ENCODE measurements around the gene MRPL43. TPM values are rescaled to one million over a fixed set of nuclear protein-coding genes. Genes with fewer than 3 reads are reported as not detected.
A peak's percentile ranks its signal among the peaks of the same experiment; 100 is the strongest.
"Not testable (repeated sequence)": the region's sequence is repeated elsewhere in the genome, so short reads cannot be mapped to it uniquely, and the experiment has no call there.

MRPL43 gene
- total RNA-seq: 10 to 100 TPM; 62.5 to 62.8 TPM
- 129 TPM for polyA plus RNA-seq

GRCh38 chr10:100986952-100987684 lies at the start of gene MRPL43, which contains the start of gene TWNK:
TSS of gene MRPL43 (minus strand) at chr10:100987497. CDS start at chr10:100987443, 54 bp downstream.
TSS of gene TWNK (plus strand) at chr10:100987543. CDS start at chr10:100988211, 668 bp downstream.
- DNase-seq: peak; percentile 78 to 89 (median 79)
- POLR2A ChIA-PET: interaction anchor here (3.0 kb wide), 1 partner anchor 10 kb away, joined by 10 read pairs; no protein-coding TSS in a partner anchor
- CTCF ChIA-PET: interaction anchor here (0.9 to 6.8 kb wide), 4 partner anchors 11 to 64 kb away, joined by 3 to 73 read pairs (median 6); partner anchors contain the start of genes LZTS2, PDZD7 and SFXN3
- Mint-ChIP-seq H3K36me3 (peaks cover 11 to 65% (median 11%) of the 10 kb centered on the region in 3 donors), H3K4me3 (peak within 1 kb of the TSS; percentile 86 to 99 (median 93)), H3K27me3 (peaks cover 0 to 1% of the 10 kb centered on the region in 2 donors), H3K4me1 (peaks cover 38 to 58% (median 40%) of the 10 kb centered on the region in 3 donors), H3K27ac (peak within 1 kb of the TSS; percentile 44 to 96 (median 88)), H3K9me3 (no peaks in the 10 kb centered on the region)
- no peaks in the 10 kb centered on the region for H3K9me3 ChIP-seq (ENCODE audit: low read length)
- H3K27ac ChIP-seq (ENCODE audit: low read depth, low read length): peak within 1 kb of the TSS; percentile 76
- no peaks in the 10 kb centered on the region for H3K27me3 ChIP-seq (ENCODE audit: insufficient read depth, low read length, poor library complexity, severe bottlenecking)
- H3K4me3 ChIP-seq (ENCODE audit: low read length): peak within 1 kb of the TSS; percentile 99
- H3K36me3 ChIP-seq (ENCODE audit: insufficient read depth, low read length): peaks cover 13% of the 10 kb centered on the region
- peaks cover 28% of the 10 kb centered on the region for H3K4me1 ChIP-seq (ENCODE audit: insufficient read depth, low read length)

- Histone ChIP-seq H3K4me1 (ENCODE audit: insufficient read depth, low read length) (peaks cover 16% of the 10 kb centered on the region), H3K4me3 (ENCODE audit: low read length) (no peak overlapping the region), H3K36me3 (ENCODE audit: insufficient read depth, low read length) (peaks cover 17% of the 10 kb centered on the region), H3K27me3 (ENCODE audit: insufficient read depth, low read length, poor library complexity, severe bottlenecking) (no peaks in the 10 kb centered on the region), H3K9me3 (ENCODE audit: low read length) (no peaks in the 10 kb centered on the region), H3K27ac (ENCODE audit: low read depth, low read length) (no peak overlapping the region)
- no peak for DNase-seq
- Mint-ChIP-seq H3K36me3 (peaks cover 0 to 65% (median 11%) of the 10 kb centered on the region in 3 donors), H3K9me3 (no peaks in the 10 kb centered on the region), H3K4me1 (peaks cover 17 to 27% (median 23%) of the 10 kb centered on the region in 3 donors), H3K27ac (peak overlapping the region in 1 of 8 donors; percentile 50), H3K4me3 (peak overlapping the region in 1 of 7 donors; percentile 35), H3K27me3 (peaks cover 0 to under 1% of the 10 kb centered on the region in 2 donors)
- CTCF ChIA-PET: interaction anchor here (1.2 to 11.3 kb wide), 6 partner anchors 13 to 105 kb away, joined by 3 to 258 read pairs (median 6); partner anchors contain the start of genes KAZALD1 and LZTS2
- POLR2A ChIA-PET: no interaction called here
Observed at GRCh38 chr10:101036726-101037125, 49.4 kb upstream of the MRPL43 start.

DNA sequence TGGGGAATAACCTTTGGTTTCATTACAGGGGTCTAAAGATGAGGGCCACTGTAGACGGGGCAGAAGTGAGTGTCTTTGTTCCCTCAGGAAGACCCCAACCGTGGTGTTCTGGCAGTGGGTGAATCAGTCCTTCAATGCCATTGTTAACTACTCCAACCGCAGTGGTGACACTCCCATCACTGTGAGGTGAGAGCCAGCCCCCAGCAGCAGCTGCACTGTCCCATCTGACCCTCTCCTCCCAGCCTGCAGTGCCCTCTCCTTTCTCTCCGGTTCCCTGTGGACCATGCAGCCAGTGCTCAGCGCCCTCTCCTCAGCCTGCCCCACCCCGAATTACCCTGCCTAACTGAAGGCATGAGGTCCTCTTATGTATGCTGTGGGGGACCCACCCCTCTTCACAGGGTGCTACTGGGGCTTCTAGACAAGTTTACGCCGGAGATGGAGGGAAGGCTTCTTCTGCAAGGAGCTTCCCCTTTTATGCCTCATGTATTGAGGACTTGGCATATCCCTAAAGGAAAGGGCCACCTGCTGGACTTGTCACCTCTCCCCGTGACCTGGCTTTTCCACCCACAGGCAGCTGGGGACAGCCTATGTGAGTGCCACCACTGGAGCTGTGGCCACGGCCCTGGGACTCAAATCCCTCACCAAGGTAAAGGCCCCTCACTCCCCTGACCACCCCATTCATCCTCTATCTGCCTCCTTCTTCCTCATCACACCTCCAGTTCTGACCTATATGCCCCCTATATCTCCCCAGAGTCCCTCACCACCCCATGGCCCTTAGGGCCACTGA lies 48.8 kb upstream of the MRPL43 start:
- H3K27me3 Mint-ChIP-seq: peaks cover 0 to 2% of the 10 kb centered on the region in 2 donors
- ChIA-PET POLR2A (no interaction called here), CTCF (interaction anchor here (1.2 to 11.3 kb wide), 6 partner anchors 14 to 106 kb away, joined by 3 to 258 read pairs (median 6); partner anchors contain the start of genes KAZALD1 and LZTS2)
- peak overlapping the region in 1 of 8 donors; percentile 50 for H3K27ac Mint-ChIP-seq
- no peak overlapping the region for H3K4me3 ChIP-seq (ENCODE audit: low read length)
- peaks cover 16 to 24% (median 21%) of the 10 kb centered on the region in 3 donors for H3K4me1 Mint-ChIP-seq
- H3K27ac ChIP-seq (ENCODE audit: low read depth, low read length): no peak overlapping the region
- peaks cover 11% of the 10 kb centered on the region for H3K4me1 ChIP-seq (ENCODE audit: insufficient read depth, low read length)
- peak overlapping the region in 1 of 7 donors; percentile 28 for H3K4me3 Mint-ChIP-seq
- H3K36me3 Mint-ChIP-seq: peaks cover 0 to 71% (median 10%) of the 10 kb centered on the region in 3 donors
- H3K27me3 ChIP-seq (ENCODE audit: insufficient read depth, low read length, poor library complexity, severe bottlenecking): no peaks in the 10 kb centered on the region
- DNase-seq: no peak
- H3K36me3 ChIP-seq (ENCODE audit: insufficient read depth, low read length): peaks cover 17% of the 10 kb centered on the region
- H3K9me3 Mint-ChIP-seq: no peaks in the 10 kb centered on the region
- no peaks in the 10 kb centered on the region for H3K9me3 ChIP-seq (ENCODE audit: low read length)

- H3K4me1 Mint-ChIP-seq: peaks cover 19 to 24% (median 22%) of the 10 kb centered on the region in 3 donors
- no peak overlapping the region for H3K27ac Mint-ChIP-seq
- H3K9me3 ChIP-seq (ENCODE audit: low read length): no peaks in the 10 kb centered on the region
- peaks cover 0 to 2% of the 10 kb centered on the region in 2 donors for H3K27me3 Mint-ChIP-seq
- no peaks in the 10 kb centered on the region for H3K27me3 ChIP-seq (ENCODE audit: insufficient read depth, low read length, poor library complexity, severe bottlenecking)
- no peak overlapping the region for H3K4me3 ChIP-seq (ENCODE audit: low read length)
- ChIA-PET CTCF (interaction anchor here (1.3 to 11.3 kb wide), 3 partner anchors 15 to 38 kb away, joined by 5 to 258 read pairs (median 8); partner anchors contain the start of gene KAZALD1), POLR2A (no interaction called here)
- peaks cover 14% of the 10 kb centered on the region for H3K4me1 ChIP-seq (ENCODE audit: insufficient read depth, low read length)
- H3K36me3 Mint-ChIP-seq: peaks cover 0 to 71% (median 10%) of the 10 kb centered on the region in 3 donors
- H3K27ac ChIP-seq (ENCODE audit: low read depth, low read length): no peak overlapping the region
- peaks cover 17% of the 10 kb centered on the region for H3K36me3 ChIP-seq (ENCODE audit: insufficient read depth, low read length)
- no peaks in the 10 kb centered on the region for H3K9me3 Mint-ChIP-seq
- peak overlapping the region in 1 of 7 donors; percentile 28 for H3K4me3 Mint-ChIP-seq
- DNase-seq: no peak
Observed at GRCh38 chr10:101035314-101035713, 48.0 kb upstream of the MRPL43 start.

GRCh38 chr10:101034404-101034803 lies 47.1 kb upstream of the MRPL43 start:
- Mint-ChIP-seq H3K36me3 (peaks cover 0 to 66% (median 10%) of the 10 kb centered on the region in 3 donors), H3K4me3 (peak overlapping the region in 2 of 7 donors; percentile 56 to 93), H3K27ac (peak overlapping the region in 2 of 8 donors; percentile 38 to 76), H3K4me1 (peaks cover 18 to 25% (median 22%) of the 10 kb centered on the region in 3 donors)
- H3K9me3 Mint-ChIP-seq; H3K9me3 ChIP-seq (ENCODE audit: low read length); POLR2A ChIA-PET; DNase-seq; H3K27ac ChIP-seq (ENCODE audit: low read depth, low read length); H3K27me3 ChIP-seq (ENCODE audit: insufficient read depth, low read length, poor library complexity, severe bottlenecking); H3K27me3 Mint-ChIP-seq; H3K4me3 ChIP-seq (ENCODE audit: low read length): not testable (repeated sequence)
- CTCF ChIA-PET: interaction anchor here (1.3 to 11.3 kb wide), 5 partner anchors 7 to 37 kb away, joined by 5 to 258 read pairs (median 8); partner anchors contain the start of gene KAZALD1
- peaks cover 17% of the 10 kb centered on the region for H3K36me3 ChIP-seq (ENCODE audit: insufficient read depth, low read length)
- peaks cover 15% of the 10 kb centered on the region for H3K4me1 ChIP-seq (ENCODE audit: insufficient read depth, low read length)

DNA sequence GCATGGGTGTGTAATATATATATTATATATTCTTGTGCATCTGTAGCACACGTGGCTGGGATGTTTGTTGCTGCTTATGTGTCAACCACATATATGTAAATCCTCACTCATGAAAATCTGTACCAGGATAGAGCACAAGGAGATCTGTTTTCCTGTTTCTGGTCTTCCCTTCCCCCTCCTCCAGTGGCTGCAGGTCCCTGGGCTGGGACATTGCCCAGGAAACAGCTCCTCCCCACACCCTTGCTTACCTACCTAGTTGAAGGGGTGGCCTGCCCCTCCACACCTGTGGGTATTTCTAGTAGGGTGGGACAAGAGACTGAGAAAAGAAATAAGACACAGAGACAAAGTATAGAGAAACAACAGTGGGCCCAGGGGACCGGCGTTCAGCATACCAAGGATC lies 46.0 kb upstream of the MRPL43 start:
- Histone ChIP-seq H3K4me3 (ENCODE audit: low read length) (peak overlapping the region; percentile 85), H3K27me3 (ENCODE audit: insufficient read depth, low read length, poor library complexity, severe bottlenecking) (no peaks in the 10 kb centered on the region), H3K36me3 (ENCODE audit: insufficient read depth, low read length) (peaks cover 17% of the 10 kb centered on the region), H3K27ac (ENCODE audit: low read depth, low read length) (no peak overlapping the region), H3K9me3 (ENCODE audit: low read length) (no peaks in the 10 kb centered on the region), H3K4me1 (ENCODE audit: insufficient read depth, low read length) (peaks cover 15% of the 10 kb centered on the region)
- Mint-ChIP-seq H3K36me3 (peaks cover 0 to 55% (median 7%) of the 10 kb centered on the region in 3 donors), H3K4me3 (peak overlapping the region; percentile 92 to 98 (median 93)), H3K27ac (peak overlapping the region; percentile 24 to 100 (median 96)), H3K27me3 (peaks cover 3 to 4% of the 10 kb centered on the region in 2 donors), H3K4me1 (peaks cover 18 to 25% (median 22%) of the 10 kb centered on the region in 3 donors), H3K9me3 (no peaks in the 10 kb centered on the region)
- no peak for DNase-seq
- POLR2A ChIA-PET: no interaction called here
- CTCF ChIA-PET: interaction anchor here (1.4 to 11.3 kb wide), 4 partner anchors 8 to 36 kb away, joined by 6 to 258 read pairs (median 40); partner anchors contain the start of gene KAZALD1

DNA sequence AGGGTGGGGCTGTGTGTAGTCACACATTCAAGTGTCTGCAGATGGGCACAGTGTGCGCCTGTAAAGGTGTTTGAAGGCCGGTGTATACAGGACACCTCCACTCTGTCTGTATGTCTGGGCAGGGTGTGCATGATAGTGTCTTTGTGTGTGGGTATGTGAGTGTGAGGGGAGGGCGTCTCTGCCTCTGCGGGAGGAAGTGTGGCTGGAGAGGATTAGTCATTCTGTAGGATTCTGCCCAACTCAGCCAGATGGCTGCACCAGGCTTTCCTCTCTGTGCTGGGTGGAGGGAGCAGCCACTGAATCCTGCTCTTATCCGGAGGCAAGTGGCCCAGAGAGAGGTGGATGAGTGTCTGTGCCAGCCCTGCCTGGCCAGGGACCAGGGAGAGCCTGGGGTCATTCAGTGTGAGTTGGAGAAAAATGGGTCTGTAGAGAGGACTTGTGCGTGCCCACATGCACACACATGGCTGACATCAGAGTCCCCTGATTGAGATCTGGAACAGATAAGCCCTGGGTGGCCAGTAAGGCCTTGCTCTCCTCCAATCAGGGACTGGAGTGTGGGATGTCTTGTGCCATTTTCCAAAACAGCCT lies 45.4 kb upstream of the MRPL43 start:
- no peaks in the 10 kb centered on the region for H3K9me3 ChIP-seq (ENCODE audit: low read length)
- peaks cover 0 to 49% (median 5%) of the 10 kb centered on the region in 3 donors for H3K36me3 Mint-ChIP-seq
- peaks cover 12% of the 10 kb centered on the region for H3K36me3 ChIP-seq (ENCODE audit: insufficient read depth, low read length)
- ChIA-PET POLR2A (interaction anchor here (0.6 to 1.3 kb wide), 2 partner anchors 10 to 34 kb away, joined by 3 to 5 read pairs; no protein-coding TSS in a partner anchor), CTCF (interaction anchor here (1.2 to 6.4 kb wide), 4 partner anchors 9 to 35 kb away, joined by 4 to 54 read pairs (median 16); no protein-coding TSS in a partner anchor)
- peaks cover 18 to 25% (median 22%) of the 10 kb centered on the region in 3 donors for H3K4me1 Mint-ChIP-seq
- peak overlapping the region; percentile 92 to 98 (median 93) for H3K4me3 Mint-ChIP-seq
- H3K4me3 ChIP-seq (ENCODE audit: low read length): peak overlapping the region; percentile 85
- H3K9me3 Mint-ChIP-seq: no peaks in the 10 kb centered on the region
- peaks cover 3 to 4% of the 10 kb centered on the region in 2 donors for H3K27me3 Mint-ChIP-seq
- peak in 3 of 5 donors; percentile 35 to 71 (median 41) for DNase-seq
- no peaks in the 10 kb centered on the region for H3K27me3 ChIP-seq (ENCODE audit: insufficient read depth, low read length, poor library complexity, severe bottlenecking)
- H3K27ac ChIP-seq (ENCODE audit: low read depth, low read length): peak overlapping the region; percentile 94
- peak overlapping the region; percentile 94 to 100 (median 98) for H3K27ac Mint-ChIP-seq
- peaks cover 15% of the 10 kb centered on the region for H3K4me1 ChIP-seq (ENCODE audit: insufficient read depth, low read length)

All from CD8-positive, alpha-beta memory T cell (primary cell).